Hepatic stellate cell (primary cell): ENCODE data around the gene KRT7.
"Not testable (repeated sequence)": the region's sequence is repeated elsewhere in the genome, so short reads cannot be mapped to it uniquely, and the experiment has no call there.

Experiments used
- DNase-seq: peaks from one replicate; pipeline ENCODE4 v3.0.0; 2011; ENCODE audit warnings: low spot score

The KRT7 gene

GRCh38 chr12:52255926-52256583 lies 23.0 kb downstream of the KRT7 start:
- DNase-seq: no peak

GRCh38 chr12:52256584-52256935 lies 23.5 kb downstream of the KRT7 start:
- no peak for DNase-seq

GRCh38 chr12:52257074-52257551 lies 24.1 kb downstream of the KRT7 start:
- DNase-seq: no peak

- DNase-seq: not testable (repeated sequence)
Measured at GRCh38 chr12:52257922-52258321, 24.9 kb downstream of the KRT7 start.

- DNase-seq: no peak
Measured at GRCh38 chr12:52258335-52258901, 25.4 kb downstream of the KRT7 start.

GRCh38 chr12:52259657-52260243 lies 26.7 kb downstream of the KRT7 start:
- DNase-seq: no peak

- no peak for DNase-seq
Measured at GRCh38 chr12:52260361-52261207, 27.5 kb downstream of the KRT7 start.

GRCh38 chr12:52261208-52261484 lies 28.1 kb downstream of the KRT7 start:
- DNase-seq: no peak

- DNase-seq: no peak
Measured at GRCh38 chr12:52262286-52262685, 29.2 kb downstream of the KRT7 start.

- no peak for DNase-seq
Measured at GRCh38 chr12:52263761-52264434, 30.9 kb downstream of the KRT7 start.

GRCh38 chr12:52264435-52264825 lies 31.4 kb downstream of the KRT7 start:
- no peak for DNase-seq

GRCh38 chr12:52266514-52266913 lies 33.5 kb downstream of the KRT7 start:
- no peak for DNase-seq

GRCh38 chr12:52267266-52267665 lies 34.2 kb downstream of the KRT7 start:
- no peak for DNase-seq

- no peak for DNase-seq
Measured at GRCh38 chr12:52267699-52268098, 34.7 kb downstream of the KRT7 start.

GRCh38 chr12:52268212-52268611 lies 35.2 kb downstream of the KRT7 start:
- DNase-seq: no peak

- no peak for DNase-seq
Measured at GRCh38 chr12:52270541-52271070, 37.6 kb downstream of the KRT7 start.

- DNase-seq: no peak
Measured at GRCh38 chr12:52271158-52271557, 38.1 kb downstream of the KRT7 start.

GRCh38 chr12:52274521-52275120 lies 41.6 kb downstream of the KRT7 start, which contains the start of gene KRT86:
KRT86 (plus strand) TSS chr12:52274645; CDS start chr12:52301917, 27,272 bp downstream.
- no peak for DNase-seq

- no peak for DNase-seq
Measured at GRCh38 chr12:52275686-52276085, 42.6 kb downstream of the KRT7 start.

GRCh38 chr12:52277486-52278245 lies 44.6 kb downstream of the KRT7 start:
- DNase-seq: no peak
